ENCODE results near the gene HTR3B.

The HTR3B gene

DNA sequence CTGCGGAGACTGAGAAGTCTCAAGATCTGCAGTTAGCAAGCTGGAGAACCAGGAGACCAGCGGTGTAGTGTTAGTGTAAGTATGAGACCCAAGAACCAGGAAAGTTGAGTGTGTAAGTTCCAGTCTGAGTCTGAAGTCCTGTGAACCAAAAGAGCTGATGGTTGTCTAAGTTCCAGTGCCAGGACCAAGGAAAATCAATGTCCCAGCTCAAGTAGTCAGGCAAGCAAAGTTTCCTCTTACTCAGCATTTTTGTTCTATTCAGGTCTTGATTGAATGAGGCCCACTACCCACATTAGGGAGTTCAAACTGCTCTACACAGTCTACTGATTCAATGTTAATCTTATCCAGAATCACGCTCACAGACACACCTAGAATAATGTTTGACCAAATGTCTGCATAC lies 40.2 kb upstream of the HTR3B start:
- DNase-seq (ENCODE audit: extremely low read depth, insufficient read length) = no peak
- H3K27me3 ChIP-seq (replicated peaks; ENCODE audit: control insufficient read depth, insufficient read depth, low read length) = no peaks in the 10 kb centered on the region; the same call in 1 of the 2 replicates
- TF ChIP-seq, protein P1, sequence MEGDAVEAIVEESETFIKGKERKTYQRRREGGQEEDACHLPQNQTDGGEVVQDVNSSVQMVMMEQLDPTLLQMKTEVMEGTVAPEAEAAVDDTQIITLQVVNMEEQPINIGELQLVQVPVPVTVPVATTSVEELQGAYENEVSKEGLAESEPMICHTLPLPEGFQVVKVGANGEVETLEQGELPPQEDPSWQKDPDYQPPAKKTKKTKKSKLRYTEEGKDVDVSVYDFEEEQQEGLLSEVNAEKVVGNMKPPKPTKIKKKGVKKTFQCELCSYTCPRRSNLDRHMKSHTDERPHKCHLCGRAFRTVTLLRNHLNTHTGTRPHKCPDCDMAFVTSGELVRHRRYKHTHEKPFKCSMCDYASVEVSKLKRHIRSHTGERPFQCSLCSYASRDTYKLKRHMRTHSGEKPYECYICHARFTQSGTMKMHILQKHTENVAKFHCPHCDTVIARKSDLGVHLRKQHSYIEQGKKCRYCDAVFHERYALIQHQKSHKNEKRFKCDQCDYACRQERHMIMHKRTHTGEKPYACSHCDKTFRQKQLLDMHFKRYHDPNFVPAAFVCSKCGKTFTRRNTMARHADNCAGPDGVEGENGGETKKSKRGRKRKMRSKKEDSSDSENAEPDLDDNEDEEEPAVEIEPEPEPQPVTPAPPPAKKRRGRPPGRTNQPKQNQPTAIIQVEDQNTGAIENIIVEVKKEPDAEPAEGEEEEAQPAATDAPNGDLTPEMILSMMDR (IDR thresholded peaks at IDR 0.05; ENCODE audit: insufficient read depth, low read length, poor library complexity, severe bottlenecking) = no peak
- no peaks in the 10 kb centered on the region; the same call in 1 of the 2 replicates for H3K36me3 ChIP-seq (ENCODE audit: control insufficient read depth, insufficient read depth, low read length)
- H3K4me3 ChIP-seq (replicated peaks; ENCODE audit: low read depth, low read length) = no peak overlapping the region

- TF ChIP-seq, protein P1 (IDR thresholded peaks at IDR 0.05; ENCODE audit: insufficient read depth, low read length, poor library complexity, severe bottlenecking) = no peak
- Histone ChIP-seq H3K27me3 (replicated peaks; ENCODE audit: control insufficient read depth, insufficient read depth, low read length) (no peaks in the 10 kb centered on the region; the same call in 1 of the 2 replicates), H3K36me3 (ENCODE audit: control insufficient read depth, insufficient read depth, low read length) (no peaks in the 10 kb centered on the region; the same call in 1 of the 2 replicates), H3K4me3 (replicated peaks; ENCODE audit: low read depth, low read length) (no peak overlapping the region)
- no peak for DNase-seq (ENCODE audit: extremely low read depth, insufficient read length)
Measured at GRCh38 chr11:113865873-113866272, 38.7 kb upstream of the HTR3B start.

DNA sequence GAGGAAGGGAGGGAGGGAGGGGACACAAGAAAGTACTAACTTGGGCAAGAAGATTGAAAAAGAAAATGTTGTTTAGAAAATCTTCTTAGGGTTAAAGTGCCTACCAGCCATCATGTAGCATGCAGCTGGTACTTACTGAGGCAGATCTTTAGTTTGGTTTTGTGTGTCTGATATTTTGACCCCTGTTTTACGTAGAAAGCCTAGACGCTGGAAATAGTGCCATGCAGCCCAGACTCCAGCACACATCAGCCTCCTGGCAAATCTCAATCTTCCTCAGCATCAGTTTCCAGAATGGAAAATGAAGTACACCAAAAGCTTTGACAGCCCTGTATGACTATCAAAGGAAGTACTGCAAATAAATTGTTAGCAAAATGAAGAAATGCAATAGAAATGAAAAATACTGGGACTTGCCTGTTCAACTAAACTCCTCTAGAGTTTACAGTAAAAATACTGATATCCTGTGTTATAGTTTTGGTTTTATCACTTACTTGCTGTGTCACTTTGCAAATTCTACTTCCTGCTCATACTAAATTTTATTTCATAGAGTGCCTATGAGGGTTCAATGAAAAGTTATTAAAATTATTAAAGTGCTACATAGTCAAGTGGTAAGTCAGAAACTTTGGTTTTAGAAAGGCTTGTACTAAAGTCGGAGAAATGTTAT lies 36.6 kb upstream of the HTR3B start:
- TF ChIP-seq, protein P1 (IDR thresholded peaks at IDR 0.05; ENCODE audit: insufficient read depth, low read length, poor library complexity, severe bottlenecking) = no peak
- no peak overlapping the region for H3K4me3 ChIP-seq (replicated peaks; ENCODE audit: low read depth, low read length)
- no peak for DNase-seq (ENCODE audit: extremely low read depth, insufficient read length)
- no peaks in the 10 kb centered on the region; the same call in 1 of the 2 replicates for H3K27me3 ChIP-seq (replicated peaks; ENCODE audit: control insufficient read depth, insufficient read depth, low read length)
- no peaks in the 10 kb centered on the region; the same call in 1 of the 2 replicates for H3K36me3 ChIP-seq (ENCODE audit: control insufficient read depth, insufficient read depth, low read length)

DNA sequence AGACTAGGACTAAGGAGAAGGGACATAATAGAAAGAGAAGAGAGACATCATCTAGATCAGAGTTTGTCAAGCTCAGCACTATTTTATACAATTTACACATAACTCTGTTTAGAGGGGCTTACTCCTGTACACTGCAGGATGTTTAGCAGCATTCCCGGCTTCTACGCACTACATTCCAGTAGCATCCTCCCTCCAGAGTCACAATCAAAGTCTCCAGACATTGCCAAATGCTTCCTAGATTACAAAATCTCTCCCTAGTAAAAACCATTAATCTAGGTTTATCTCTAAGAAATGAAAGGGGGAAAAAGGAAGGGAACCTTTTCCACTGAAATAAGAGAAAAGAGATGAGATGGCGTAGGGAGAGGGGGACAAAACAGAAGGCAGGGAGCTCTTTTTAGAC lies 33.3 kb upstream of the HTR3B start:
- H3K36me3 ChIP-seq (ENCODE audit: control insufficient read depth, insufficient read depth, low read length) = no peaks in the 10 kb centered on the region; the same call in 1 of the 2 replicates
- H3K27me3 ChIP-seq (replicated peaks; ENCODE audit: control insufficient read depth, insufficient read depth, low read length) = no peaks in the 10 kb centered on the region; the same call in 1 of the 2 replicates
- no peak overlapping the region for H3K4me3 ChIP-seq (replicated peaks; ENCODE audit: low read depth, low read length)
- no peak for DNase-seq (ENCODE audit: extremely low read depth, insufficient read length)
- TF ChIP-seq, protein P1 (IDR thresholded peaks at IDR 0.05; ENCODE audit: insufficient read depth, low read length, poor library complexity, severe bottlenecking) = no peak

- no peak for DNase-seq (ENCODE audit: extremely low read depth, insufficient read length)
- H3K27me3 ChIP-seq (replicated peaks; ENCODE audit: control insufficient read depth, insufficient read depth, low read length) = no peaks in the 10 kb centered on the region
Measured at GRCh38 chr11:113873236-113873626, 31.4 kb upstream of the HTR3B start.

More at GRCh38 chr11:113873236-113873626, 31.4 kb upstream of the HTR3B start:
- Histone ChIP-seq H3K4me3 (replicated peaks; ENCODE audit: low read depth, low read length) (no peak overlapping the region), H3K36me3 (ENCODE audit: control insufficient read depth, insufficient read depth, low read length) (no peaks in the 10 kb centered on the region; the same call in 1 of the 2 replicates)
- TF ChIP-seq, protein P1 (IDR thresholded peaks at IDR 0.05; ENCODE audit: insufficient read depth, low read length, poor library complexity, severe bottlenecking) = no peak
